B cell (primary cell): ENCODE results near the gene SPRYD3. TPM values are rescaled to one million over a fixed set of nuclear protein-coding genes. Genes with fewer than 3 reads are reported as not detected.

ENCODE experiments used
- ATAC-seq: fragments of 200-7000 bp; cut with Tn5 transposase; one replicate; pipeline ENCODE4 v1.10.0; 2021; ENCODE audit warnings: low read depth, mild to moderate bottlenecking, moderate number of reproducible peaks, moderate library complexity
- CTCF ChIA-PET: fragments of 350-600 bp; sonication (Branson Sonifier 250); formaldehyde crosslinking; loops from one replicate; lab custom pipeline; 2021; ENCODE audit warnings: antibody characterized with exemption, inconsistent platforms; lab: Charles Lee
- POLR2A ChIA-PET: fragments of 350-600 bp; sonication (Branson Sonifier 250); formaldehyde crosslinking; loops from one replicate; lab custom pipeline; 2021; ENCODE audit warnings: antibody characterized with exemption; lab: Charles Lee
- DNase-seq: peaks from one replicate; pipeline ENCODE4 v3.0.0; 2013
- H2AFZ ChIP-seq: 2 replicates; pipeline ENCODE4 v1.6.1; 2012; ENCODE audit warnings: mild to moderate bottlenecking, low read depth, low read length; ENCODE audit not compliant: insufficient read depth, poor library complexity, severe bottlenecking
- H3K27ac ChIP-seq, 2 donors: 1 replicate in 1 of 2; 2 replicates in 1 of 2; pipeline ENCODE4 v1.5.1; 2012 to 2013; ENCODE audit warnings: low read length in 2 of 2, mild to moderate bottlenecking in 2 of 2, moderate library complexity in 1 of 2
- H3K27me3 ChIP-seq, 4 experiments: fragments of 200-600 bp in 1 of 4; sonication (generic) in 1 of 4; replicated peaks in 1 of 4; 1 replicate in 2 of 4; 2 replicates in 2 of 4; pipeline versions ENCODE4 v1.6.1 to v1.7.0; 2013 to 2016; ENCODE audit warnings: low read length in 3 of 4, mild to moderate bottlenecking in 2 of 4, mixed read lengths in 1 of 4, moderate library complexity in 1 of 4; ENCODE audit not compliant: insufficient read depth in 4 of 4, control insufficient read depth in 3 of 4; ENCODE audit errors: control extremely low read depth in 1 of 4
- H3K36me3 ChIP-seq, 2 experiments: replicated peaks in 1 of 2; 1 replicate in 1 of 2; 2 replicates in 1 of 2; pipeline versions ENCODE4 v1.6.1 to v1.7.1; 2013; ENCODE audit warnings: low read length in 1 of 2; ENCODE audit not compliant: insufficient read depth in 2 of 2, control insufficient read depth in 1 of 2; ENCODE audit errors: control extremely low read depth in 1 of 2, extremely low read depth in 1 of 2
- H3K4me1 ChIP-seq, 2 donors: fragments of 200-600 bp in 1 of 2; sonication (generic) in 1 of 2; 1 replicate in 1 of 2; 2 replicates in 1 of 2; pipeline versions ENCODE4 v1.5.1 to v1.6.1; 2013 to 2017; ENCODE audit warnings: low read length in 2 of 2; ENCODE audit not compliant: control insufficient read depth in 2 of 2, insufficient read depth in 2 of 2
- H3K4me2 ChIP-seq: replicated peaks from 2 replicates; pipeline ENCODE3; 2012; ENCODE audit warnings: mild to moderate bottlenecking, low read depth, low read length; ENCODE audit not compliant: poor library complexity, severe bottlenecking
- H3K4me3 ChIP-seq, 5 experiments: fragments of 200-600 bp in 1 of 5; sonication (generic) in 1 of 5; 1 replicate in 3 of 5; 2 replicates in 2 of 5; pipeline versions ENCODE4 v1.5.1 to v1.7.0; 2011 to 2016; ENCODE audit warnings: low read length in 4 of 5, mild to moderate bottlenecking in 4 of 5, low read depth in 2 of 5, control low read depth in 1 of 5, moderate library complexity in 1 of 5; ENCODE audit not compliant: insufficient read depth in 1 of 5; ENCODE audit errors: control extremely low read depth in 1 of 5, extremely low read depth in 1 of 5
- H3K79me2 ChIP-seq: fragments of 200-600 bp; sonication (generic); one replicate; pipeline ENCODE4 v1.6.0; 2016; ENCODE audit warnings: low read length; ENCODE audit not compliant: control insufficient read depth, insufficient read depth
- H3K9ac ChIP-seq: fragments of 200-600 bp; sonication (generic); 2 replicates; pipeline ENCODE4 v1.6.1; 2017; ENCODE audit warnings: mild to moderate bottlenecking, low read length, moderate library complexity
- H3K9me3 ChIP-seq, 3 donors: one replicate each; pipeline versions ENCODE4 v1.6.1 to v1.7.1; 2013; ENCODE audit warnings: low read length in 2 of 3; ENCODE audit not compliant: control insufficient read depth in 2 of 3, insufficient read depth in 1 of 3; ENCODE audit errors: control extremely low read depth in 1 of 3
- H4K20me1 ChIP-seq: 2 replicates; pipeline ENCODE4 v1.6.0; 2012; ENCODE audit warnings: mild to moderate bottlenecking, low read length; ENCODE audit not compliant: insufficient read depth, control insufficient read depth, poor library complexity, severe bottlenecking
- H3K27ac Mint-ChIP-seq: one replicate; pipeline ENCODE4 v1.8.0; 2021; ENCODE audit warnings: mixed read lengths
- H3K27me3 Mint-ChIP-seq: one replicate; pipeline ENCODE4 v1.8.0; 2021; ENCODE audit warnings: mixed read lengths
- H3K4me1 Mint-ChIP-seq: one replicate; pipeline ENCODE4 v1.8.0; 2021; ENCODE audit warnings: mixed read lengths
- H3K4me3 Mint-ChIP-seq: one replicate; pipeline ENCODE4 v1.8.0; 2021; ENCODE audit warnings: mixed read lengths
- H3K9me3 Mint-ChIP-seq: one replicate; pipeline ENCODE4 v1.8.0; 2022; ENCODE audit warnings: mixed read lengths; ENCODE audit not compliant: insufficient read depth
- CTCF ChIP-seq: fragments of 200-600 bp; IDR thresholded peaks from one replicate; pipeline ENCODE4 v1.8.0; 2022; ENCODE audit warnings: antibody characterized with exemption, mild to moderate bottlenecking
- EZH2 ChIP-seq: IDR thresholded peaks from 2 replicates; pipeline ENCODE4 v1.6.1; 2012; ENCODE audit warnings: borderline replicate concordance, low read depth, mild to moderate bottlenecking, moderate library complexity, low read length; ENCODE audit not compliant: insufficient read depth, poor library complexity, severe bottlenecking
- WGBS: methylation state at CpG from one replicate; pipeline ENCODE4 v1.1.5; 2013; ENCODE audit warnings: missing lambda C conversion rate; ENCODE audit not compliant: insufficient coverage; 5-methylcytosine and 5-hydroxymethylcytosine counted together
- intact Hi-C: fragments of 100-400 bp; cut with micrococcal nuclease; formaldehyde crosslinking; loops from one replicate; pipeline ENCODE4 v1.10.0; 2022
- polyA plus RNA-seq: library from polyadenylated mRNA; depleted of rRNA; stranded (reverse); fragments of >200 nt; gene quantifications from 2 replicates; pipeline ENCODE4 v1.2.3, GENCODE V29; 2012
- total RNA-seq, 2 donors: library from RNA; stranded (reverse); fragments of 120-200 nt in 1 of 2; gene quantifications; 1 replicate in 1 of 2; 2 replicates in 1 of 2; pipeline versions ENCODE4 v1.2.3 to v1.2.4, GENCODE V29; 2013 to 2022

Gene SPRYD3
- total and polyA plus RNA-seq, 2 donors (not counting 1 experiment from before 2014, with no cell fraction given): 15.9 to 43.3 TPM

- Histone ChIP-seq H3K4me2 (no peak overlapping the region), H4K20me1 (no peaks in the 10 kb centered on the region), H3K27ac (no peak overlapping the region), H2AFZ (no peak overlapping the region), H3K9ac (no peak overlapping the region), H3K4me1 (no peaks in the 10 kb centered on the region), H3K27me3 (peaks cover 0 to 6% (median 0%) of the 10 kb centered on the region in 4 experiments), H3K36me3 (no peaks in the 10 kb centered on the region), H3K4me3 (no peak overlapping the region), H3K9me3 (no peaks in the 10 kb centered on the region), H3K79me2 (no peaks in the 10 kb centered on the region)
- intact Hi-C loops: no loop called here
- CTCF ChIA-PET: no interaction called here
- WGBS: 94% methylated on average over 16 of the region's 16 CpGs
- ATAC-seq: no peak
- Mint-ChIP-seq H3K4me1 (no peaks in the 10 kb centered on the region), H3K4me3 (no peak overlapping the region), H3K27me3 (peaks cover 16% of the 10 kb centered on the region), H3K9me3 (no peaks in the 10 kb centered on the region), H3K27ac (no peak overlapping the region)
- TF ChIP-seq EZH2 (no peak), CTCF (no peak)
- POLR2A ChIA-PET: no interaction called here
- no peak for DNase-seq
Measured at GRCh38 chr12:53123578-53124351, 44.6 kb upstream of the SPRYD3 start.

GRCh38 chr12:53122961-53123468, 43.8 kb upstream of the SPRYD3 start:
- ATAC-seq: no peak
- H3K4me1 Mint-ChIP-seq: no peaks in the 10 kb centered on the region
- TF ChIP-seq CTCF: no peak
- no peak for TF ChIP-seq EZH2
- Histone ChIP-seq H3K4me1 (no peaks in the 10 kb centered on the region), H3K27ac (no peak overlapping the region), H3K27me3 (peaks cover 0 to 2% (median 0%) of the 10 kb centered on the region in 4 experiments), H4K20me1 (no peaks in the 10 kb centered on the region), H3K79me2 (no peaks in the 10 kb centered on the region), H3K4me3 (no peak overlapping the region), H3K9me3 (no peaks in the 10 kb centered on the region), H3K4me2 (no peak overlapping the region), H3K36me3 (no peaks in the 10 kb centered on the region), H3K9ac (no peak overlapping the region), H2AFZ (no peak overlapping the region)
- WGBS: 96% methylated on average over 4 of the region's 10 CpGs
- ChIA-PET POLR2A (no interaction called here), CTCF (interaction anchor here (0.6 kb wide), 1 partner anchor 36 kb away, joined by 3 read pairs; no protein-coding TSS in a partner anchor)
- no peak overlapping the region for H3K27ac Mint-ChIP-seq
- H3K9me3 Mint-ChIP-seq: no peaks in the 10 kb centered on the region
- H3K27me3 Mint-ChIP-seq: peaks cover 16% of the 10 kb centered on the region
- intact Hi-C loops: no loop called here
- H3K4me3 Mint-ChIP-seq: no peak overlapping the region
- no peak for DNase-seq
